HEK293T (cell line): Measurements from ENCODE around the gene PPP1R15A.

Source experiments
- BHLHE40 ChIP-seq: fragments of 450-650 bp; IDR thresholded peaks from 2 replicates; pipeline ENCODE4 v1.6.1; 2016; ENCODE audit warnings: mild to moderate bottlenecking, moderate library complexity, borderline replicate concordance
- CTBP1 ChIP-seq: fragments of 450-650 bp; IDR thresholded peaks from 2 replicates; pipeline ENCODE4 v1.6.1; 2016; ENCODE audit warnings: borderline replicate concordance
- ELF4 ChIP-seq: fragments of 450-650 bp; IDR thresholded peaks from 2 replicates; pipeline ENCODE4 v1.6.1; 2017; ENCODE audit warnings: antibody characterized with exemption
- FOXA1 ChIP-seq: fragments of 450-650 bp; IDR thresholded peaks from 2 replicates; pipeline ENCODE4 v1.6.1; 2016; ENCODE audit warnings: mild to moderate bottlenecking
- SP1 ChIP-seq: fragments of 450-650 bp; IDR thresholded peaks from 2 replicates; pipeline ENCODE4 v1.6.1; 2017
- TARDBP ChIP-seq: fragments of 450-650 bp; IDR thresholded peaks from 2 replicates; pipeline ENCODE4 v1.6.1; 2016
- ZNF384 ChIP-seq: fragments of 450-650 bp; IDR thresholded peaks from 2 replicates; pipeline ENCODE4 v1.6.1; 2016
- TF ChIP-seq, protein P1 (sequence below): fragments of 450-650 bp; IDR thresholded peaks from 2 replicates; pipeline ENCODE4 v1.6.1; 2016

DNA sequence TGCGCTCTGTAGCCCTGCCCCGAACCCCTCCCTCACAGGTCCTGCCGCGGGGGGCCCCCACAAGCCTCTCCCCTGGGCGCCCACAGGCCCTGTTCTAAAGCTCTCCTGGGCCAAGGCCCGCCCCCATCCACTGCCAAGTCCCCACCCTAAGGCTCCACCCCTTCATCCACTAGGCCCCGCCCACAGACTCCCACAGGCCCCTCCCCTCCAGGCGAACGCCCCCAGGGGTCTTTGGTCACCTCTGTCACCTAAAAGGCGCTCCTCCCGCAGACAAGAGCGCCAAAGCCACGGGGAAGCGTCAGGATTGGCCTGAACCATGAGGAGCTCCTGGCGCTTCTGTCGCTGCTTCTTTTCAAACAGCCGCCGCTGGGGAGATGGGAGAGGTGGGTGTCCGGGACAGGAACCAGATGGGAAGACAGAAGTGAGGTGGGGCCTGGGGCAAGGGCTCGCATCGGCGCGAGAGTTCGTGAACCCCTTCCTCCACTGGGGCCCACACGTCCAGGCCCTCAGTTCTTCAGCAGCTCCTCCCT is 24.0 kb downstream of the PPP1R15A start:
- TF ChIP-seq ZNF384 (no peak), SP1 (no peak), TARDBP (no peak), FOXA1 (no peak), CTBP1 (no peak), BHLHE40 (no peak), ELF4 (no peak)
- TF ChIP-seq, protein P1, sequence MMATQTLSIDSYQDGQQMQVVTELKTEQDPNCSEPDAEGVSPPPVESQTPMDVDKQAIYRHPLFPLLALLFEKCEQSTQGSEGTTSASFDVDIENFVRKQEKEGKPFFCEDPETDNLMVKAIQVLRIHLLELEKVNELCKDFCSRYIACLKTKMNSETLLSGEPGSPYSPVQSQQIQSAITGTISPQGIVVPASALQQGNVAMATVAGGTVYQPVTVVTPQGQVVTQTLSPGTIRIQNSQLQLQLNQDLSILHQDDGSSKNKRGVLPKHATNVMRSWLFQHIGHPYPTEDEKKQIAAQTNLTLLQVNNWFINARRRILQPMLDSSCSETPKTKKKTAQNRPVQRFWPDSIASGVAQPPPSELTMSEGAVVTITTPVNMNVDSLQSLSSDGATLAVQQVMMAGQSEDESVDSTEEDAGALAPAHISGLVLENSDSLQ = no peak
